SKM-1 treated with dmso at 0.1 percent for 144 hours (cell line): ENCODE measurements around the gene SLC4A4.
A peak's percentile ranks its signal among the peaks of the same experiment; 100 is the strongest.

ENCODE experiments used
- DNase-seq: peaks from one replicate; lab custom pipeline; 2025; ENCODE audit not compliant: unreplicated experiment; lab: John Stamatoyannopoulos, UW

The SLC4A4 gene

DNA sequence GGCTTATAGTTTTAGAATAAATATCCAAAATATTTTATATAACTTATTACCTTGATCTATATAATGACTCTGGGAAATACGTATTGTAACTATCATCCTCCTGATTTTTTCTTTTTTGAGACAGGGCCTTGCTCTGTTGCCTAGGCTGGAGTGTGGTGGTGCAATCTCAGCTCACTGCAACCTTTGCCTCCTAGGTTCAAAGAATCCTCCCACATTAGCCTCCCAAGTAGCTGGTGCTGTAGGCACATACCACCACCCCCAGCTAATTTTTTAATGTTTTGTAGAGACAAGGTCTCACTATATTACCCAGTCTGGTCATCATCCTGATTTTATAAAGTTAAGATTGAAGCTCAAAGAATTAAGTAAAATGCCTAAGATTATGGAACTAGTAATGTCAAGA, 193.6 kb downstream of the SLC4A4 start:
- no peak for DNase-seq

DNA sequence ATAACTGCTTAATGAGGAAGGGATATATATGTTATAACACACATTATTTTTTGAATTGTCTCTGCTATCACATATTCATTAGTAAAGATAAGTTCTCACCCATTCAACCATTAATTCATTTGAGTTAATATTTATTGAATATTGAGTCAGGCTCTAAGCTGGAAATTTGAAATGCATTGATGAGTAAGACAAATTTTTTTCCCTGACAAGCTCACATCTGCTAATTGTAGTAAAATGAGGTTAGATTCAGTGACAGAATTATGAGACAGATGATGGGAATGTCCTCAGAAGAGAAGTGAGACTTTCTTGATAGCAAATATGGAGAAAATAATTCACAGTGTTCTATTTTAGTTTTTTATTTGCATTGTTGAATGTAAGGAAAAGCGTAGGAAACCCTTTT, 194.3 kb downstream of the SLC4A4 start:
- no peak for DNase-seq

DNA sequence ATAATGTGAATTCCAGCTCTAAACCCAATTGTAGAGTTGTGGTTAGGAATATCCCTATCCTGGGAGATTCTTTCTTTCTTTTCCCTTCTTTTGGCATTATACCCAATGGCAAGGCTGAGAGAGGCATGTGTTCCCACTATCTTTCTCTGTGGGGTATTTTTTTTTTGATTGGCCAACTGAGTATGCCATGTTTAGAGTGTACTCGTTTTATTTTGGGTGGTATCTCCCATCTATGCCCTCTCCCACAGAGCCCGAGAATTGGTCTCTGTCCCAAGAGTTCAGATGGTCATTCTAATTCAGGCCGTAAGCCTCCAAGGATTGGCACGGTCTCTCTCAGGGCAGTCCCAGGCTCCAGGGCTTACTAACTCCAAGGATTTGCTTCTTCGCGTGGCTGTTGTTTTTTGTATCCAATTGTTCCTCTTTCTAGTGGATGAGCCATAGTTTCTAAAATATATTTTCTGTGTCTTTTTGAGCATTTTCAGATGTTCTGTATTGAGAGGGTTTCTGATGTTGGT, 198.8 kb downstream of the SLC4A4 start:
- DNase-seq = no peak

DNA sequence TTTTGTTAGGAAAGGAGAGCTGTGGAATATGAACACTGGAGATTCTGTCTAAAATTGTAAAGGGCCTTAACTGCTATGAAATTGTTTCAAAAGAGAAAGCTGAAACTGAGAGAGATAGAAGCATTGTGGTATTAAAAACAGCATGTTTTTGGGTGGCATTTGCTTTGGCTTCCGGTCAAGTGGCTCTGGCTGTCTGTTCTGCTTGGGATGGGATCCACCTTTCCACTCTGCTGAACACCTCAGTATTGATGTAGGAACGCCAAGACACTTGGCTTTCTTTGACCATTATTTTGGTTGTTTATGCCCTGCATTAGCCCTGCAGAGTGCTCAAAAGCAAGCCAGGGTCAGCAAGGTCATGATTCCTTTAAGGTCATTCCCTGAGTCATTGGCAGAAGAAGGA, 199.7 kb downstream of the SLC4A4 start:
- no peak for DNase-seq

DNA sequence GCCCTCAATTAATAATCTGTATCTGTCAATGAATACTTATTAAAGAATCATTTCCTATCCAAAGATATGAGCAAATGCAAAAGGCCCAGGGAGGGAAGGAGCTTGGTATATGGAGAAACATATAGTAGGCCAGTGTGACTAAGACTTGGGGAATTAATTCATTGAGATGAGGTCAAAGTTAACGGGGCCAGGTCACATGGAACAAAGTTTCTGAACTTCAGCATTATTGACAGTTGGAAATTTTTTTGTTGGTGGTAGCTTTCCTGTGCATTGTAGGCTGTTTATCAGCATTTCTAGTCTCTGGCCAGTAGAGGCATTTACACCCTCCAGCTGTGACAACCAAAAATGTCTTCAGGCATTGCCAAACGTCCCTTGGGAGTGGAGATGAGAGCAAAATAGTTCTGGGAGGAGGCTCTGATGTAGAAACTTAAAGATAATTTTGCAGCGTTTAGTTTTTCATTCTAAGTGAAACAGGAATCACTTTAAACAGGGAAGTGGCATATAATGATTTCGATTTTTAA, 202.0 kb downstream of the SLC4A4 start:
- DNase-seq = peak; percentile 2

DNA sequence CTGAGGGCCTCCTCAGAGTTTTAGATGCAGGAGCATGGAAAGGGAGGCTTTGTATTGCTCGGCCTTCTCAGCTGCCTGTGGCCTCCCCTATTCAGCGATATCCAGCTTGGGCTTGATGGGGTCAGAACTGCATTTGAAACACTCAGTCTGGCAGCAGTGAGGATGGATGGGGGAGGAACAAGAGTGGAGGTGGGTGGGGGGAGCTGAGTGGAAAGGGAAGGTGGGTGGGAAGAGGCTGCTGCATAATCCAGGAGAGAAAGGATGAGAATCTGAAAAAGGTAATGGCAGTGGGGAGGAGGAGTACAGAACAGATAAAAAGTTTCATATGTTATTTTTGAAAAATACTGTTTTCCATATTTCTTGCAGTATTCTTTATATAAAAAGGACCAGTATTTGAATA, 202.7 kb downstream of the SLC4A4 start:
- no peak for DNase-seq

DNA sequence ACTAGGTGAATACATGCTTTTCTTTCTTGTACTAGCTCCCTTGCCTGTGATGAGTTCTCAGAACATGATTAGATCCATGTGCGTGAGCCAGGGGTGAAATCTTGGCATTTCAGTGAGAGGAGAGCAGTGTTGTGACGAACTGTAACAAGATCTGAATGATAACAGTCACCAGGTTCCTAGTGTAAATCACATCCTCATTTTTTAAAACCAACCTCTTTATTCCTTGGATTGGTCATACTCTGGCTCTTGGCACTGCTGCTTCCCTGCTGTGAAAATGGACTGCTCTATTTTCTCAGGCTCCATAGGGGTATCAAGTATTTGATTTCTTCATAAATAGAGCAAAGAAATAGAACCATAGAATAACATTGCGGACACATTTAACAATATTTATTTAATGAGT, 206.3 kb downstream of the SLC4A4 start:
- DNase-seq = no peak

DNA sequence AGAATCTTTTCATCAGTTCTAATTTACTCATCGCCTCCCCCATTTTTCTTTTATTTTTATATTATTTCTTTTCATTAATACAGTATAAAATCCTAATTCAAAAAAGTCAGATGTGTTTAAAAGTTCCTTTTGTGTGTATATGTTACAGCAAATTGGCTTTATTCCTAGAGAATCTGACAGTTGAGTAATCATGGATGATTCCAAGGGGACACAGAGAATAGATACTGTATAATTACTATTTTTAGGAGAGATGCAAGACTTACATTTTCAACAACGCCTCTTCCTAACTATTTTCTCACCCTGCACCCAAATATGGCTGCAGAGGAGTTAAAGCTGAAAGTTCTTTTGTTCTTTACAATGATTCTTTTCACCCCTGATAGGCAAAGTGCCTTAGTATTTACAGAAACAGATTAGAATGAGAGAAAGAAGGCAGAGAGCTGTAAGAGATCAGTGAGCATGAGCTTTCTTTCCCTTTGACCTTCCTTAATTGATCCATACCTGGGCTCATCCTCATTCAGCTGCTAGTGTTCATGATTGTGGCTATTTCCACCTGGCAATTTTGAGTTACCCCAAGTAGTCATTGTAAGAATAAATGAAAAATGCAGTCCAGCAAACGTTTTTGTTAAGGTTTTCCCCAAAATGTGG, 210.8 kb downstream of the SLC4A4 start:
- no peak for DNase-seq

DNA sequence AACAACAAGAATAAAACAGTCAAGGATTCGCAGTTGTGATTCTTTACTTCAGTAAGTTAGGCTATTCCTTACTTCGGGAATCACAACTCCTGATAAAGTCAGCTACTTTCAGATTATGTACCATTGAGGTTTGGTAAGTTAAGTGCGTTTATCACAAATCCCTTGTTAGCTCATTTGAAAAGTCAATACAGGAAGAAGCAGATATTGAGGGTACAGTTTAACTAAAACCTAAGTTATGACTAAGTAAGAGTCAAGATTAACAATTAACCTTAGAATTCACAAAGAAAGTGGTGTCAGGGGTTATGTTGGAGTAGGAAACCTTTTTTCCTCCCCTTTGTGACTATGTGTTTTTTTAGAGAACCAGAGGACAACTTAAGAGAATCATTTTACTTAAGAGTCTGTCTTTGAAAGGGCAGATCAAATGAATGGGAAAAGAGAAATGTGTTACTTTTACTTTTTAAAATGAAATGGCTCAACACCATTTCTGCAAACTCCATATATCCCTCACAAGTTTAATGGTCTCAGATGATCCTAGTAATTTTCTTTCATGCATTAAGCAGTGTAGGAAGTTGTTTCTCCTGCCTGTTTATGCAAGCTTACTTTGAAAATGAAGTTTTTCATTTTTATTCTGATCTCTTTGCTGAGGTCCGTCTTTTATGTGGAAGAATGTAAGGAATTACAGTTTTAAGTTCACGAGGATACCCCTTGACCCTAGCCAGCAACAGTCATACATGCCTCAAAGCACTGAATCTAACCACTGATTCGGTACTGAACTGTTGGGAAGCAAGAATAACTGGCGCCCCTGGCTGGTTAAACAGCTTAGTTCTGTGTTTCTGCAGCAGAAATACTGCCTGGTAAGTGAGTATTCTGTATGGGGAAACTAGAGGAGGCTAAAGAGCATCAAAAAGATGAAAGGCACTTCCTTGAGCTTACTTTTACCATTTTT, 211.7 kb downstream of the SLC4A4 start:
- DNase-seq = no peak

DNA sequence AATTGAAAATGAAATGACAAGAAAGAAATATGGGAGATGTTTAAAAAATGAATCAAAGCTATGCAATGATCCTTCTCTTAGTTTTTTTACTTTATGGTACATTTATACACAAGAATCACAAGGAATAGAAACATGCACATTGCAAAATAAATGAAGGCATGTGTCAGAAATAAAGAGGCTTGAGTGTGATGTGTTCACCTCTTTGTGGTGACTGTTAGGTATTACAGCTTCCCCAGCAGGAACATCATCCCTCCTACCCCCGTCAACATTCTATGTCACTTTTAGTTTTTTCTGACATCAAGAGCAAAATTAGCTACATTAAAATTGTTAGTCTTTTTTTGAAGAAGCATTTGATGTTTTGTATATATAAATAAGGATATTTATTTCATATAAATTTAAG, 214.8 kb downstream of the SLC4A4 start:
- DNase-seq = no peak

DNA sequence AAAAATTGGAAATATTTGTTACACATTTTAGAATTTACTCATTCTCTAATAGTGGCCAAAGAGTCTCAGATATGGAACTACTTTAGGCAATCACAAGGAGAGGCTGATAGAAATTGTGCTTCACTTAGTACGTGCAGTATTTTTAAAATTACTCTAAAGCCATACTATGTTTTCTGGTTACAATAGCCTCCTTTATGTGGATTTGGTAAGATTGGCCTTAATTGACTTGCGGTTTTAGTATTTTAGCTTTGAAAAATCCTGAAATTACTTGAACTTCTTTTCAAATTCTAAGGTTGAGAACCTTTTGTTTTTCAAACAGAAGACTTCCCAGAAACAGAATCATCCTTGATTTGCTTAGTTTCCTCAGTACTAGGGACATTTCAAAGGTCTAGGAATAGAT, 215.2 kb downstream of the SLC4A4 start:
- no peak for DNase-seq

DNA sequence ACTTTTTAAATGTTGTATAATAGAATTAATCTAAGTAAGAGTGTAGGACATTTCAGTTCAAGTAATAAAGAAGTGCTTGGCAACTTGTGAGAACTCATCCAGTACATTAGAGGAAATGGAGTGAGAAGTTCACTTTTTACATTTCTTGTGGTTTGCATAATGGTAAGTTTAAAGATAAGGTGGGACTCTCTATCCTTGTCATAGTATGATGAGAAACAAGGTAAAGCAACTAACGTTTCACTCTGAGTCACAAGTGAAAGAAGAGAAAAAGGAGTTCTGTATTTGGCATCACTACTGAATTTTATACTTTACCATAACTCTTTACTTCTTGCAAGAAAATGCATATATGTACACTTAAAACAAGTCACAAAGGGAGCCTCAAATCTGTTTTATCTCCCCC, 219.4 kb downstream of the SLC4A4 start:
- no peak for DNase-seq

DNA sequence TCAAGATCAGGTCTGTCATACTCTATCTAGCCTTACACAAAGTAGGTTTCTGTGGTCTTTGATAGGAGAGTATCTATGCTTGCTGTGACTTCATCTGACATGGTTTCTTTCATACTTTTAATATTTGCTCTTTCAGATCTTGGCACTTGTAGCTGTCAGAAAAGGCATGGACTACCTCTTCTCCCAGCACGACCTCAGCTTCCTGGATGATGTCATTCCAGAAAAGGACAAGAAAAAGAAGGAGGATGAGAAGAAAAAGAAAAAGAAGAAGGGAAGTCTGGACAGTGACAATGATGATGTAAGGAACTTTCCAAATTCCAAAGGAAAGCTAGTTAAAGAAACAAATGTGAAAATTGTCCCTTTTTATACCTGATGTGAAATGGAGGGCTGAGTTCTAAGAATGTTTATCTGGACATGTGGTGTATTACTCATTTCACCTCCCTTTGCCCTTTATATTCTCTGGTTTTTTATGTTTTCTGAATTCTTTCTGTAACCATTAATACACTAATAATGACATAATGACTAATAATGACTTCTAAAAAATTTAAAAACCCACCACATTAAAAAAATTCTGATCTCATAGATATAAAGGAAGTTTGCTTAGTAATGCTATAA, 221.2 kb downstream of the SLC4A4 start:
- no peak for DNase-seq

DNA sequence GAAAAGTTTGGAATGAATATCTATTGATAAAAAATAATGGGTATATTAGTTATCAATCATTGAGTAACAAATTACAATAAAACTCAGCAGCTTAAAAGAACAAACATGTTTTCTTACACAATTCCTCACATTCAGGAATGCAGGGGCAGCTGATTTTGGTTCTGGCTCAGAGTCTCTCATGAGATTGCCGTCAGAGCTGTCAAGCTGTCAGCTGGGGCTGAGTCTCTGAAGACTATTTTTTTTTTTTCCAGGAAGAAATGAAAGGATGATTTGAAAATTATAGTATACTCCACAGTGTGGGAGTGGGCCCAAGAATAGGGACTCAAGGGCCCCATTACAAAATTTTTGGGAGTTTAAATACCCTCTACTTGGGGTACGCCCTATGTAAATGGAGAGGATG, 226.0 kb downstream of the SLC4A4 start:
- DNase-seq = no peak

DNA sequence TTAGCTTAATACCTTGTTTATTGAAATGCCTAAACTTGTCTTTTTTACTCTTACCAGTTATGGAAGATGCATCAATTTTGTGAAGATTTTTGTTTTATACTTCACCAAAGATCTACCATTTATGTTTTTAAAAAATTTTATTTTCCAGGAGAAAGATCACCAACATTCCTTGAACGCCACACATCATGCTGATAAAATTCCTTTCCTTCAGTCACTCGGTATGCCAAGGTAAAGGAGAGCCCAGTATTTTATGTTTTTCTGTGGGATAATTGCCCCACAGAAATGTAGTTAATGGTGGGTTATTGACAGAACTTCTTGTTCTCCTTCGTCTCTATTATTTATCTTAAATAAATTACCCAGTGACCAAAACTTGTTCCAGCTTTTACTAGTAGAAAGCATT, 228.0 kb downstream of the SLC4A4 start:
- DNase-seq = no peak

DNA sequence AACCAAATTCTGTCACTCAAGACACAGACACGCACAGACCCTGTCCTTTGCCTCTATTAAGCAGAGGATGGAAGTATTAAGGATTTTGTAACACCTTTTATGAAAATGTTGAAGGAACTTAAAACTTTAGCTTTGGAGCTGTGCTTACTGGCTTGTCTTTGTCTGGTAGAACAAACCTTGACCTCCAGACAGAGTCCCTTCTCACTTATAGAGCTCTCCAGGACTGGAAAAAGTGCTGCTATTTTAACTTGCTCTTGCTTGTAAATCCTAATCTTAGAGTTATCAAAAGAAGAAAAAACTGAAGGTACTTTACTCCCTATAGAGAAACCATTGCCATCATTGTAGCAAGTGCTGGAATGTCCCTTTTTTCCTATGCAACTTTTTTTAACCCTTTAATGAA, 229.3 kb downstream of the SLC4A4 start:
- no peak for DNase-seq

DNA sequence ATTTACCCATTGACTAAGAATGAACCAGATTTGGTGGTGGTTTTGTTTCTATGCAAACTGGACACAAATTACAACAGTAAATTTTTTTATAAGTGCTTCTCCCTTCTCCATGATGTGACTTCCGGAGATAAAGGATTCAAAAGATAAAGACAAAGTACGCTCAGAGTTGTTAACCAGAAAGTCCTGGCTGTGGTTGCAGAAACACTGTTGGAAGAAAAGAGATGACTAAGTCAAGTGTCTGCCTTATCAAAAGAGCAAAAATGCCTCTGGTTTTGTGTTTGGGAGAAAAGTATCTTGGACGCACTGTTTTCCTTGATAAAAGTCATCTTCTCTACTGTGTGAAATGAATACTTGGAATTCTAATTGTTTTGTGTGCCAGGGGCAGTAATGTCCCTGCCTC, 231.7 kb downstream of the SLC4A4 start:
- DNase-seq = no peak

DNA sequence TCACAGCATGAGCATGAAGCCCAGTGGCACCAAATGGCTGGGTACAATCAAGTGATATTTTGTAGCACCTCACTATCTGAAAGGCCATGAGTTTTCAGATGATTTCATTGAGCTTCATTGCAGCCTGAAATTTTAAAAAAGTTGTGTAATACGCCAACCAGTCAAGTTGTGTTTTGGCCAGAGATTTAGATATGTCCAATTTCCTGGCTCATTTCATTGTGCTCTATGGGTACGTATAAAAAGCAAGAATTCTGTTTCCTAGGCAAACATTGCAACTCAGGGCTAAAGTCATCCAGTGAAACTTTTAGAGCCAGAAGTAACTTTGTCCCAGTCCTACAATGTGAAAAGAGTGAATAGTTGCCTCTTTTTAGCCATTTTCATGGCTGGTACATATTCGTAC, 232.5 kb downstream of the SLC4A4 start:
- DNase-seq = no peak

DNA sequence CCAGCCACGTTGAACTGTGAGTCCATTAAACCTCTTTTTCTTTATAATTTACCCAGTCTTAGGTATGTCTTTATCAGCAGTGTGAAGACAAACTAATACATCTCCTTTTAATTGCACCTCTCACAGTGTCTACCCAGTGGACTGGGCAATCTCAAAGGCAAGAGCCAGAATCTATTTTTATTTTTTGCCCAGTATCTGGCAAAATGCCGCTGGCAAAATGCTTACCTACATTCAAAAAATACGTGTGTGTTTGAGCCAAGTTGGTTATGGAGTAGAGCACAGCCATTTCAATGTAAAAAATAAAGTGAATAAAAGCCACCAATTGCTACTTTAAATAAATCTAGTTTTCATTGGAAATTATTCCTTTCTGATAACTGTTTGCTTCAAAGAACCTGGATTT, 245.2 kb downstream of the SLC4A4 start:
- no peak for DNase-seq

DNA sequence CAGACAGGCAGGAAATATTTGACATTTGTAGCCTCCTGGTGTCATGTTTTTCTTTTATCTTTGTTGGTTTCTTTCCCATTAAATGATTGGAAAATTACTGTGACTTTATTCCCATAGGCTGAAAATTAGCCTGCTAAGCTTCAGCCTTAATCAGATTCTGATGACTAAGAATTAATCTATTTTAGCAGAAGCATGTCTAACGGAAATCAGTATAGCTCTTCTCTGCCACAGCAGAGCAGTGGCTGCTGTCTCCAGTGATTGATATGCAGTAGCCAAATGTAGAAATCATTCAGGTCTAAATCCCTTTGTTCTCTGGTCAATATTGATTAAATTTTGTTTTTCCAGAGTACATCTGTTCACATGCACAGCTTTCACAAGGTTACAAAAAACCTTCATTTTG, 245.8 kb downstream of the SLC4A4 start:
- no peak for DNase-seq

DNA sequence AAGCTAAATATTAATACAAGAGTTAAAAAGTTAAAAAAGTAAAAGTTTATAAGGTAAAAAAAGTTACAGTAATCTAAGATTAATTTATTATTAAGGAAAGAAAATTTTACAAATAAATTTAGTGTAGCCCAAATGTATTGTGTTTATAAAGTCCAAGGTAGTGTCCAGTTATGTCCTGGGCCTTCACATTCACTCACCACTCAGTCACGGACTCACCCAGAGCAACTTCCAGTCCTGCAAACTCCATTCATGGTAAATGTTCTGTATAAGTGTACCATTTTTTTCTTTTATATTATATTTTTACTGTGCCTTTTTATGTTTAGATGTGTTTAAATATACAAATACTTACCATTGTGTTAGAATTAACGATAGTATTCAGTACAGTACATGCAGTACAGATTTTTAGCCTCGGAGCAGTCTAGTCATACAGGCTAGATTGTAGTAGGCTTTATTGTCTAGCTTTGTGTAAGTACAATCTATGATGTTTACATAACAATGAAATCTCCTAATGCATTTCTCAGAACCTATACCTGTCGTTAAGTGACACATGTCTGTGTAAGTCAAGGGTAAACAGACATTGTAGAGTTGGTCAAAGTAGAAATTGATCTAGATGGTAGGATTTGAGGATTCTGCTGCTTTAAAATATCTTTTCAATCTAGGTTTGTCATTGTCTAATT, 247.4 kb downstream of the SLC4A4 start:
- DNase-seq = no peak
